GM12891 (cell line): ENCODE data around the gene SPRED2.

Experiments used
- POLR2A ChIP-seq: IDR thresholded peaks from 2 replicates; pipeline ENCODE4 v1.6.1; 2011; ENCODE audit warnings: low read depth, low read length, control low read depth
- TAF1 ChIP-seq: IDR thresholded peaks from 2 replicates; pipeline ENCODE4 v1.6.1; 2011; ENCODE audit warnings: low read depth, low read length, control low read depth

GRCh38 chr2:65402323-65402722 lies 30.1 kb downstream of the SPRED2 start:
- TF ChIP-seq TAF1 (no peak), POLR2A (no peak)
